GM19351 (cell line): ENCODE data around the gene SMCP.

ENCODE experiments used
- ATAC-seq: cut with Tn5 transposase; IDR thresholded peaks from one replicate; pipeline ENCODE4 v1.9.1; 2021; ENCODE audit warnings: mild to moderate bottlenecking, moderate library complexity; ENCODE audit not compliant: unreplicated experiment

The SMCP gene

GRCh38 chr1:152878042-152878441, at the start of gene SMCP:
Gene SMCP (plus strand): TSS chr1:152878322. CDS start chr1:152884423, 6,101 bp downstream.
- ATAC-seq: no peak

- ATAC-seq: no peak
Observed at GRCh38 chr1:152836870-152837269, 41.3 kb upstream of the SMCP start.

- no peak for ATAC-seq
Observed at GRCh38 chr1:152842556-152842955, 35.6 kb upstream of the SMCP start, which contains the start of gene LCE6A. Gene LCE6A (plus strand): TSS chr1:152842856. CDS start chr1:152843521, 665 bp downstream.

- ATAC-seq: no peak
Observed at GRCh38 chr1:152855661-152856060, 22.5 kb upstream of the SMCP start.

- ATAC-seq: no peak
Observed at GRCh38 chr1:152858062-152858461, 20.1 kb upstream of the SMCP start.

- ATAC-seq: no peak
Observed at GRCh38 chr1:152859696-152860095, 18.4 kb upstream of the SMCP start, which contains the start of gene LCE7A. Gene LCE7A (plus strand): TSS chr1:152859996. CDS start chr1:152860698, 702 bp downstream.

- ATAC-seq: no peak
Observed at GRCh38 chr1:152860129-152860528, 18.0 kb upstream of the SMCP start.

- ATAC-seq: no peak
Observed at GRCh38 chr1:152861374-152861773, 16.7 kb upstream of the SMCP start.

GRCh38 chr1:152864443-152864842, 13.7 kb upstream of the SMCP start:
- no peak for ATAC-seq

GRCh38 chr1:152866321-152866720, 11.8 kb upstream of the SMCP start:
- ATAC-seq: no peak

- peak; percentile 64 for ATAC-seq
Observed at GRCh38 chr1:152869808-152870419, 8.2 kb upstream of the SMCP start.

GRCh38 chr1:152870831-152871730, 7.0 kb upstream of the SMCP start:
- ATAC-seq: no peak

GRCh38 chr1:152871731-152872126, 6.4 kb upstream of the SMCP start:
- peak; percentile 74 for ATAC-seq

- no peak for ATAC-seq
Observed at GRCh38 chr1:152873495-152873894, 4.6 kb upstream of the SMCP start.

GRCh38 chr1:152876827-152877226, 1.3 kb upstream of the SMCP start:
- no peak for ATAC-seq

GRCh38 chr1:152879559-152880198, 1.6 kb downstream of the SMCP start:
- no peak for ATAC-seq

GRCh38 chr1:152880316-152880715, 2.2 kb downstream of the SMCP start:
- ATAC-seq: no peak

- peak; percentile 83 for ATAC-seq
Observed at GRCh38 chr1:152880907-152881306, 2.8 kb downstream of the SMCP start.

GRCh38 chr1:152884085-152884484, 6.0 kb downstream of the SMCP start:
- no peak for ATAC-seq

GRCh38 chr1:152884506-152884905, 6.4 kb downstream of the SMCP start:
- ATAC-seq: no peak

GRCh38 chr1:152884966-152885624, 7.0 kb downstream of the SMCP start:
- no peak for ATAC-seq
